HG03378 (cell line): ENCODE measurements around the gene B3GNT5.

Experiments used
- ATAC-seq: cut with Tn5 transposase; IDR thresholded peaks from one replicate; pipeline ENCODE4 v1.9.1; 2021; ENCODE audit warnings: mild to moderate bottlenecking, moderate library complexity; ENCODE audit not compliant: unreplicated experiment

Gene B3GNT5

DNA sequence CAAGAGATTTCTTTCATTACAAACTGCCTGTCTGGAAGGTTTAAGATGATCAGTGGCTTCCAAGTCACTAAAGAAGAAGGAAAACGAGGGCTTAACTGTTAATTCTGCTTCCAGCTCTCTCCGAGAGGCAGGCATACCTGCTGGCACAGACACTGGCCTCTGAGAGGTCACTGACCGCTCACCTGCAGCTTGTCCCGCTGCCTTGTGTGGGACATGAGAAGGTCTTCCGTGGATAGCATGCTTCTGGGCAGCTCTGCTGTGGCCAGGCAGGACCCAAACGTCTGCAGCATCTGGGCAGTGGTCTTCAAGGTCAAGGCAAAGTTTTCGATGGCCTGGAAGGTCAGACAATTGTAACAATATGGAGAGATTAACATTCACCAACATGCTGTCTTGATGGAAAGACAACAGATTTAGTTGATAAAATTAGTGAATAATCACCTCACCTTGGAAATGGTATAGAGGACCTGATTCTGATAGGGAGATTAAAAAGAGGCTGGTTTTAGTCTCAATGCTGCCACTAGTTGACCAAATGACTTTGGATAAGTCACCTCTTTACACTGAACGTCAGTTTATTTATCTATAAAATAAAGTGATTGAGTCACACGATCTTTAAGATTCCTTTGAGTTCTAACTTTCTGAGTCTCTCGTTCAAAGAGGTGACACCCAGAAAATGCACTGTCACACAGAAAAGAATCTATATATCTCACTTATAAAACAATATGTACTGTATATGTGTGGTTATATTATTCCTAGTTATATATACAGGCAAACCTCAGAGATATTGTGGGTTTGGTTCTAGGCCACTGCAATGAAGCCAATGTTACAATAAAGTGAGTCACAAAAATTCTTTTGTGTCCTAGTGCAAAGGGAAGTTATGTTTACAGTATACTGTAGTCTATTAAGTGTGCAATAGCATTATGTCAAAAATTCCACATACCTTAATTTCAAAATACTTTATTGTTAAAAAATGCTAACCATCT lies 65.1 kb downstream of the B3GNT5 start:
- no peak for ATAC-seq

DNA sequence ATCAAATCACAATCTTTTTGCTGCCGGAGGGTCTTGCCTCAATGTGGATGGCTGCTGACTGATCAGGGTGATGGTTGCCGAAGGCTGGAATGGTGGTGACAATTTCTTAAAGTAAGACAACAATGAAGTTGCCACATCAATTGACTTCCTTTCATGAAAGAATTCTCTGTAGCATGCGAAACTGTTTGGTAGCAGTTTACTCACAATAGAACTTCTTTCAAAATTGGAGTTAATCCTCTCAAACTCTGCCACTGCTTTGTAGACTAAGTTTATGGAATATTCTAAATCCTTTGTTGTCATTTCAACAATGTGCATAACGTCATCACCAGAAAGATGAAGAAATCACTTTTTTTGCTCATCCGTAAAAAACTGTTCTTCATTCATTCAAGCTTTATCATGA lies 65.8 kb downstream of the B3GNT5 start:
- ATAC-seq, result no peak

DNA sequence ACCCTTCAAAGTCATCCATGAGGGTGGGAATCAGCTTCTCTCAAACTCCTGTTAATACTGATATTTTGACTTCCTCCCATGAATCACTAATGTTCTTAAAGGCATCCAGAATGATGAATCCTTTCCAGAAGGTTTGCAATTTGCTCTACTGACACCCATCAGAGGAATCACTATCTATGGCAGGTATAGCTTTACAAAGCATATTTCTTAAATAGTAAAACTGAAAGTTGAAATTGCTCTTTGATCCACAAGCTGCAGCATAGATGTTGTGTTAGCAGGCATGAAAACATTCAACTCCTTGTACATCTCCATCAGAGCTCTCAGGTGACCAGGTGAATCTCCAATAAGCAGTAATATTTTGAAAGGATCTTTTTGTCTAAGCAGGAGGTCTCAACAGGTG lies 66.3 kb downstream of the B3GNT5 start:
- ATAC-seq, result no peak
